Frontal cortex (tissue), 1 donor: ENCODE results near the gene GBP6. TPM values are rescaled to one million over a fixed set of nuclear protein-coding genes. Genes with fewer than 3 reads are reported as not detected.

Experiments used
- total RNA-seq: library from RNA; depleted of rRNA; stranded (reverse); fragments of >200 nt; gene quantifications from one replicate; pipeline ENCODE4 v1.2.3, GENCODE V29; 2014

Gene GBP6
- total RNA-seq, 1 donor from 2014 or later, result under 0.01 TPM

Other genes starting within 250 kb of the GBP6 start
- gene GBP2, start 237.9 kb upstream of the GBP6 start, total RNA-seq, result not detected
- not detected for gene GBP7, start 188.1 kb upstream of the GBP6 start, total RNA-seq
- gene GBP4, start 165.1 kb upstream of the GBP6 start, total RNA-seq, result 0.82 TPM
- under 0.01 TPM for gene GBP5, start 91.2 kb upstream of the GBP6 start, total RNA-seq
- gene LRRC8B, start 160.8 kb downstream of the GBP6 start, total RNA-seq, result 39.1 TPM